Muscle of arm (tissue), 14 donors: ENCODE data around the gene CAMLG. TPM values are rescaled to one million over a fixed set of nuclear protein-coding genes. Genes with fewer than 3 reads are reported as not detected.
"Not testable (repeated sequence)": the region's sequence is repeated elsewhere in the genome, so short reads cannot be mapped to it uniquely, and the experiment has no call there.

ENCODE experiments used
- DNase-seq: peaks from one replicate; pipeline ENCODE4 v3.0.0-alpha.2; 2013
- long read RNA-seq, 11 donors: transcript quantifications; one replicate each; lab custom pipeline, GENCODE V29; 2026
- polyA plus RNA-seq, 12 donors: library from polyadenylated mRNA; unstranded; fragments of 120-200 nt; gene quantifications; one replicate each; pipeline ENCODE4 v1.2.1, GENCODE V29; 2013; ENCODE audit not compliant: insufficient read length in 12 of 12

The CAMLG gene
- polyA plus RNA-seq: 10 to 100 TPM in 11 of 12 donors, not detected in 1; 39.0 to 85.2 (median 52.5) TPM
- long read RNA-seq, donor 1, transcript CAMLG-201 (4 exons, 2,221 nt): major isoform, 27 of 59 reads
- long read RNA-seq, donor 1, transcript CAMLG-202 (3 exons, 895 nt): minor isoform, 8 of 59 reads
- long read RNA-seq, donor 1, partial matches to known transcripts: 12 of 59 reads
- long read RNA-seq, donor 1, other reads (novel, unspliced or antisense): 12 of 59 reads
- long read RNA-seq, donor 2, transcript CAMLG-201 (4 exons, 2,221 nt): major isoform, 17 of 68 reads
- long read RNA-seq, donor 2, transcript CAMLG-202 (3 exons, 895 nt): minor isoform, 8 of 68 reads
- long read RNA-seq, donor 2, partial matches to known transcripts: 34 of 68 reads
- long read RNA-seq, donor 2, other reads (novel, unspliced or antisense): 9 of 68 reads
- long read RNA-seq, donor 3, transcript CAMLG-201 (4 exons, 2,221 nt): major isoform, 7 of 22 reads
- long read RNA-seq, donor 3, partial matches to known transcripts: 6 of 22 reads
- long read RNA-seq, donor 3, other reads (novel, unspliced or antisense): 5 of 22 reads
- long read RNA-seq, donor 4, transcript CAMLG-201 (4 exons, 2,221 nt): major isoform, 6 of 30 reads
- long read RNA-seq, donor 4, partial matches to known transcripts: 22 of 30 reads
- long read RNA-seq, donor 4, other reads (novel, unspliced or antisense): 0 of 30 reads
- long read RNA-seq, donor 5, transcript CAMLG-201 (4 exons, 2,221 nt): major isoform, 22 of 49 reads
- long read RNA-seq, donor 5, transcript CAMLG-202 (3 exons, 895 nt): minor isoform, 5 of 49 reads
- long read RNA-seq, donor 5, partial matches to known transcripts: 17 of 49 reads
- long read RNA-seq, donor 5, other reads (novel, unspliced or antisense): 5 of 49 reads
- long read RNA-seq, donor 6, transcript CAMLG-201 (4 exons, 2,221 nt): major isoform, 9 of 30 reads
- long read RNA-seq, donor 6, partial matches to known transcripts: 18 of 30 reads
- long read RNA-seq, donor 6, other reads (novel, unspliced or antisense): 0 of 30 reads
- long read RNA-seq, donor 7, transcript CAMLG-201 (4 exons, 2,221 nt): major isoform, 10 of 23 reads
- long read RNA-seq, donor 7, partial matches to known transcripts: 10 of 23 reads
- long read RNA-seq, donor 7, other reads (novel, unspliced or antisense): 0 of 23 reads
- long read RNA-seq, donor 8, transcript CAMLG-202 (3 exons, 895 nt): minor isoform, 8 of 50 reads
- long read RNA-seq, donor 8, transcript CAMLG-201 (4 exons, 2,221 nt): major isoform, 20 of 50 reads
- long read RNA-seq, donor 8, partial matches to known transcripts: 16 of 50 reads
- long read RNA-seq, donor 8, other reads (novel, unspliced or antisense): 6 of 50 reads
- long read RNA-seq, donor 9, transcript CAMLG-201 (4 exons, 2,221 nt): major isoform, 8 of 24 reads
- long read RNA-seq, donor 9, partial matches to known transcripts: 14 of 24 reads
- long read RNA-seq, donor 9, other reads (novel, unspliced or antisense): 0 of 24 reads
- long read RNA-seq, donor 10, transcript CAMLG-201 (4 exons, 2,221 nt): major isoform, 16 of 35 reads
- long read RNA-seq, donor 10, transcript CAMLG-202 (3 exons, 895 nt): minor isoform, 10 of 35 reads
- long read RNA-seq, donor 10, partial matches to known transcripts: 9 of 35 reads
- long read RNA-seq, donor 10, other reads (novel, unspliced or antisense): 0 of 35 reads
- long read RNA-seq, donor 11, transcript CAMLG-202 (3 exons, 895 nt): minor isoform, 9 of 60 reads
- long read RNA-seq, donor 11, transcript CAMLG-201 (4 exons, 2,221 nt): major isoform, 19 of 60 reads
- long read RNA-seq, donor 11, partial matches to known transcripts: 32 of 60 reads
- long read RNA-seq, donor 11, other reads (novel, unspliced or antisense): 0 of 60 reads

DNA sequence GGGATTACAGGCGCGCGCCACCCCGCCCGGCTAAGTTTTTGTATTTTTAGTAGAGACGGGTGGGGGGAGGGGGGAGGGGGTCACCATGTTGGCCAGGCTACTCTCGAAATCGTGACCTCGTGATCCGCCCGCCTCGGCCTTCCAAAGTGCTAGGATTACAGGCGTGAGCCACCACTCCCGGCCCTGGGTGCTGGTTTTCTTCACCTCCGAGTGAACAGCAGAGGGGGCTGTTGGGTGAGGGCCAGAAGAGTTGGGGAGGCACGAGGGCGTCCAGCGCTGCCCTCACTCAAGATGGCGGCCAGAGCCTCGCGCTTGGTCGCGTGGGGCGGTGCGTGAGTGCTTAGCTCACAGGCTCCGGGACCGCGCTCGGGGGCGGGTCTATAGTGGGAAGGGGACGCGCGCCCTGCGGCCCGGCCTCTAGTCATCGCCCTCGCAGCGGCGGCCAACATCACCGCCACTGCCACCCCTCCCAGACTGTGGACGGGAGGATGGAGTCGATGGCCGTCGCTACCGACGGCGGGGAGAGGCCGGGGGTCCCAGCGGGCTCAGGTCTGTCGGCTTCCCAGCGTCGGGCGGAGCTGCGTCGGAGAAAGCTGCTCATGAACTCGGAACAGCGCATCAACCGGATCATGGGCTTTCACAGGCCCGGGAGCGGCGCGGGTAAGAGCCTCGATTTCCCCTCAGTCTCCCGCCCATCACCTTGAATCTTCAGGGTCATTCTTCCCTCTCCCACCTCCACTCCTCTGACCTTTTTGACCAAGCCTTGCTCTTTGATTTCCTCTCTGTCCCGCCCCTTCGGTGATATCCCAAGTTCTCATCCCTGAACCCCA, at the start of gene CAMLG:
TSS of gene CAMLG (plus strand) at position 416 of the 830 bp plus-strand sequence. CDS start at position 489, 73 bp downstream.
- DNase-seq: peak; percentile 99

DNA sequence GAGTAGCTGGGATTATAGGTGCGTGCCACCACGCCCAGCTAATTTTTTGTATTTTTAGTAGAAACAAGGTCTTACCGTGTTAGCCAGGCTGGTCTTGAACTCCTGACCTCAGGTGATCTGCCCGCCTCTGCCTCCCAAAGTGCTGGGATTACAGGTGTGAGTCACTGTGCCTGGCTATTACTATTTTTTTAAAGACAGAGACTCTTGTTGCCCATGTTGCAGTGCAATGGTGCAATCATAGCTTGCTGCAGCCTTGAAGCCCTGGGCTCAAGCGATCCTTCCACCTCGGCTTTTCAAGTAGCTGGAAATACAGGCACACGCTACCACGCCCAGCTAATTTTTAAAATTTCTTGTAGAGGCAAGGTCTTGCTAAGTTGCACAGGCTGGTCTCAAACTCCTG, 48.2 kb upstream of the CAMLG start:
- not testable (repeated sequence) for DNase-seq

DNA sequence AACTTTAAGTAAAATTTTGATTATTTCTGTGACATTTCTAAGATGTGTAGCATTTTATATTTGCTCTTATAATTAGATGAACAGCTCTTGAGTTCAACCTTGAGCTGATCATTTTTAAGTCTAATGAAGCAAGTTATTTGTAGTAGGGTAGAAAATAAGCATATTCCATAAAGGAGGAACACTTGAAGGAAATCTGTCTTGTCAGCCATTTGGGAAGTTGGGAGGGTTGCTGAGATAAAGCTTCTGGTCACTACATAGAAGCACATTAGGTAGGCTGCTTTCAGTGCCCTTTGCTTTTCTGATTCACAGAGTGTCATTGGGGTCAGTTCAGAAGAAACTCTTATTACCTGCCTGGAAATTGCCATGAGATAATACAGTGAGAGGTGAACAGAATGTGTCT, 45.6 kb upstream of the CAMLG start:
- no peak for DNase-seq

DNA sequence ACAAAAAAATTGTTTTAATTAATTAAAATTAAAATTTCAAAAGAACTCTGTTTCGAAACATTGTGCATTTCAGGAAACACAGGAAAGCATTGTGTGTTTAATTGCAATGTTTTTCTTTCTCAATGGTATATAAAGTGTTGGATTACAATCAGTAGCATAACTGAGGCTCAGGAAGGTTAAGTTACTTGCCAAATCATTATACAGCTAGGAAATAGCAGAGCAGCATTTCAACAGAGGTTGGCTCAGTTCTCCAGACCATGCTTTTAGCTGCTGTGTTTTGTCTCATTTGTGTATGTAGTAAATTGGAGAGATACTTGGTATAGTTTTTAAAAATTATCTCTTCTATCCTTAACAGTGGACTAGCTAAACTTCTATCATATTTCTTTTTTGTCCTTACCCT, 30.0 kb upstream of the CAMLG start:
- DNase-seq: no peak

DNA sequence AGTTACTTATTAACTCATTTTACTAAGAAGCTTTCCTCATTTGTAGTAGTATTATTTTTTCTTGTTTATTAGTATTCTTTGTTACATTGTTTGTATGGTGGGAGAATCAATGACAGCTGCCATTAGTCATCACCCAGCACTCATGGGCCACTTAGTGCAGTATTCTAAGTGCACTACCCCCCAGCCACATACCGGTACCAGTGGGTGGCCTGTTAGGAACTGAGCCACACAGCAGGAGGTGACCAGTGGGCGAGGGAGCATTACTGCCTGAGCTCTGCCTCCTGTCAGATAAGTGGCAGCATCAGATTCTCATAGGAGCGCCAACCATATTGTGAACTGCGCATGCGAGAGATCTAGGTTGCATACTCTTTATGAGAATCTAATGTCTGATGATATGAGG, 24.2 kb upstream of the CAMLG start:
- DNase-seq: no peak

DNA sequence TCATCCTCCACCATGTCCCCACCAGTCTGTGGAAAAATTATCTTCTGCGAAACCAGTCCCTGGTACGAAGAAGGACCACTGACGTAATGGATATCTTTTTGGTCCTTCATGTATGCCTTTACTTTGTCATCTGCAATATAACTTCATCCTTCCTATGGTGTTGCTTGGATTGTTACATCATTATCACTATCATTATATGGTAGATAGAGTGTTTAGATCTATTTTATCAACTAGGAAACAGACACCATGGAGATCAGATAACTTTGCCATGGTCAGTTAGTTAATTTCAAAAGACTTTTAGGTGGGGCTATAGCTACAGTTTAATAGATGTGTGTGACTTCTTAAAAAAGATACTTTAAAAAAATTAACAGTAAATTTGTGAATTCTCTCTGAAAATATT, 23.8 kb upstream of the CAMLG start:
- DNase-seq: no peak

DNA sequence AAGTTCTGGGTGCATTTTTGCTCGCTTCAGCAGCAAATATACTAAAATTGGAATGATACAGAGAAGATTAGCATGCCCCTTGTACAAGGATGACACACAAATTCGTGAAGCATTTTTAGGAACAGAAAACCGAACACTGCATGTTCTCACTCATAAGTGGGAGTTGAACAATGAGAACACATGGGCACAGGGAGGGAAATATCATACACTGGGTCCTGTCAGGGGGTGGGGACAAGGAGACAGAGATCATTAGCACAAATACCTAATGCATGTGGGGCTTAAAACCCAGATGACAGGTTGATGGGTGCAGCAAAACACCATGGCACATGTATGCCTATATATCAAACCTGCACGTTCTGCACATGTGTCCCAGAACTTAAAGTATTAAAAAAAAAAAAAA, 22.9 kb upstream of the CAMLG start:
- not testable (repeated sequence) for DNase-seq

DNA sequence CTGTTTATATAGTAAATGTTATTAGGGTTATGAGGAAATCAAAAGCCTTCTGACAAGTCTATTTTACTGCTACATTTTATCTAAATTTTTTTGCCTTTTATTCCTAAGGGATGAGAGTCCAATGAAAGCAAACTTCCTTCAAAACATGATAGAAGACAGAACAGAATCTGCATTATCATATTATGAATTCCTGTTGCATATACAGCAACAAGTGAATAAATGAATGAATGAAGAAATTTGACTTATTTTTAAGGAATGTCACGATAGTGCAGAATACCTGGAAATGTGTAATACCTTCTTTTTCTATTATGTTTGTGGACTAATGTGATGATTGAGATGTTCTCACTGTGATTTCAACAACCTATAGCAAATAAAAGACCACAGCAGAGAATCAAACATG, 13.5 kb upstream of the CAMLG start:
- no peak for DNase-seq

DNA sequence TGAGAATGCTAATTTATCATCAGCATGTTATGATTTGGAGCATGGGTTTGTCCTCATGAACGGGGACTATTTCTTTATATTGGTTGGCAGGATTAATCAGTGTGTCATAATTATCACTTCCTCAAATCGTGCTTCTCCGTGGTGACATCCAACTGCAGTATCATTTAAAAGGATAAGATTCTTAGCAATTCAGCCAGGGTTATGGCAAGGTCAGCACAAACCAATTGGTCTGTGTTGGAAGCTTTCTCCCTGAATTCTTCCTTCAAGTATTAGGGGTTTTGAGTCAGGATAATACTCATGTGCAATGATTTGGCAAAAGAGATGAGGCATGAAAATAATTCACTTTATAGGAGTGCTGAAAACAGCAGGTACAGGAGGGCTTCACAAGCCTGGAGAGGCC, 5.5 kb upstream of the CAMLG start:
- no peak for DNase-seq

DNA sequence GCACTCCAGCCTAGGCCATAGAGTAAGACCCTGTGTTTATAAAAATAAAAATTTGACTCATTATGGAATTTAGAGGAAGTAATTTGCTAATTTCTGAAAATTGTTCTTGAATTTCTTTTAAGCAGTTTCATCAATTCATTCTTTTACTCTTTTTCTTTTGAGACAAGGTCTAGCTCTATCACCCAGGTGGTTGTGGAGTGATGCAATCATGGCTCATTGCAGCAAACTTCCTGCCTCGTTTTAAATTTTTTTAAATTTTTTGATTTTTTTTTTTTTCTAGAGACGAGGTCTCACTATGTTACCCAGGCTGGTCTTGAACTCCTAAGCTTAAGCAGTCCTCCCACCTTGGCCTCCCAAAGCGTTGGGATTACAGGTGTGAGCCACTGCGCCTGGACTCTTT, 3.1 kb upstream of the CAMLG start:
- no peak for DNase-seq

DNA sequence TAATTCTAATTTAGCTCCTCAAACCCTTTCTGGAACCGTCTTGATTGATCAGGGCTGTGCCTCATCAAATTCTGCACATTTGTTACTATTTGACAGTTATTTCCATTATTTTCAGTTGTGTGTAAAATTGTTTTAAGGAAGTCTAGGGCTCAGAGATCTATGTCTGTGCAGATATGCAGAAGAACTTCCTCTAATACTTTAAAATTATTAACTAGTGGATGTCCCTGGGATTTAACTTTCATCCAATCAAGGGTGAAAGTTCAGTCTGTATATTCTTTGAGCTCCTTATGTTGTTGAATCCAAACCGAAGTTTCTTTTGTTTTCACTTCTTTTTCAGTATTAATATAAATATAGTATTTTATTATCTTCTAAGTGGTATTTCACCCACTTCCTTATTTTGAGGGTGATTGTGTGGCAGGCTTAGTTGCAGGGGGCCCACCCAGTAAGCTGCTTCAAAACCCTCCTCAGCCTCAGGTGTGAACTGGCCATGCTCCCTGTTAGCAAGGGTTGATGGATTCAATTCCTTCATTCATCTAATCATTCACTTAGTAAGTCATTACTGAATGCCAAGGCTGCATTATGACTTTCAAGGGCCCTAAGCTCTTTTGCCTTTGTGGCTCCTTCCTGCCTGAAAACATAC, 2.1 kb upstream of the CAMLG start:
- DNase-seq: no peak

DNA sequence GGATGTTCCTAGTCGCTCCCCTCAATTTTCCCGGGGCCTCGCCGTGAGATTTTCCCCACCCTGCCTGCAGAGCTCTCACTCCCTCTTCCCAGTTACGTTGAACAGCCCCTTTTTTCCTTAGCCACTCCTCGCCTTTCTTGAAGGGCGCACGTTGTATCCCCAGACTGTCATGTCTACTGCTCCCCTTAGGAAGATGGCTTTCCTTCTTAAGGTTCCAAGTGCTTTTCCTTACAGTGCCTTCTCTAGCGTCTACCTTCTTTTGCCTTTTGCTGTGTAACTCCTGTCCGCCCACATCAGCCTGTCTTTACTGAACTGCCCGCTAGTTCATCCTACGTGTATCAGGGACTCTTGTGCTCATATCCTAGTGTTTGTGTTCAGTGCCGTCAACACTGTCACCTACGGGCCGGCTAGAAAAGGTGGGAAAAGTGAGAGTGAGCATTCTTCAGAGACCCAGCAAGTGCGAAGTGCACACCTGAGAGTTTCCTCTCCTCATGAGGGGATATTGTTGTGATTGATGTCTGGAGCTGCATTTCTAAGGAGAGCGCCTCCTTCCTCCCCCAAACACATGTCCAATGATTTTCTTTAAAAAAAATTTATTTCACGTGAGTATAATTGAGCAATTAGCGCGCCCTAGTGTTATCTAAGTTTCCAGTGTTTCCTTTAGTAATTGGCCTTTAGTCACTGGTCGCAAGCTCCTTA, 764 bp downstream of the CAMLG start:
- peak; percentile 56 for DNase-seq

DNA sequence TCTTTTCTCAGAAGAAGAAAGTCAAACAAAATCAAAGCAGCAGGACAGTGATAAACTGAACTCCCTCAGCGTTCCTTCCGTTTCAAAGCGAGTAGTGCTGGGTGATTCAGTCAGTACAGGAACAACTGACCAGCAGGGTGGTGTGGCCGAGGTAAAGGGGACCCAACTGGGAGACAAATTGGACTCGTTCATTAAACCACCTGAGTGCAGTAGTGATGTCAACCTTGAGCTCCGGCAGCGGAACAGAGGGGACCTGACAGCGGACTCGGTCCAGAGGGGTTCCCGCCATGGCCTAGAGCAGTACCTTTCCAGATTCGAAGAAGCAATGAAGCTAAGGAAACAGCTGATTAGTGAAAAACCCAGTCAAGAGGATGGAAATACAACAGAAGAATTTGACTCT, 2.7 kb downstream of the CAMLG start:
- no peak for DNase-seq

DNA sequence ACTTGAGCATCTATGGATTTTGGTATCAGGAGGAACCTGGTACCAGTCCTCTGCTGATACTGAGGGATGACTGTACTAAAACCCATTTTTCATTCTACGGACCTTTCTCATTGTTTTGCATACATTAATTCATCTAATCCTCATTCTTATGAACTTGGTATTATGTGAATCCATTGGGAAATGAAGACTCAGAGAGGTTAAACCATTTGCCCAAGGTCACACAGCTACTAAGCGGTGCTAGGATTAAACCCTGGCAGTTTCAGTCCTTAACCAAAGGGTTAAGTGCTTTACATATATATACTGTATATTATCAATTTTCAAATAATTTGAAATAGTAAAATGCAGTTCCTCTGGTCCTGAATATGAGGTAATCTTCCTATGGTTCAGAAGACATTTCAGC, 3.8 kb downstream of the CAMLG start:
- no peak for DNase-seq

DNA sequence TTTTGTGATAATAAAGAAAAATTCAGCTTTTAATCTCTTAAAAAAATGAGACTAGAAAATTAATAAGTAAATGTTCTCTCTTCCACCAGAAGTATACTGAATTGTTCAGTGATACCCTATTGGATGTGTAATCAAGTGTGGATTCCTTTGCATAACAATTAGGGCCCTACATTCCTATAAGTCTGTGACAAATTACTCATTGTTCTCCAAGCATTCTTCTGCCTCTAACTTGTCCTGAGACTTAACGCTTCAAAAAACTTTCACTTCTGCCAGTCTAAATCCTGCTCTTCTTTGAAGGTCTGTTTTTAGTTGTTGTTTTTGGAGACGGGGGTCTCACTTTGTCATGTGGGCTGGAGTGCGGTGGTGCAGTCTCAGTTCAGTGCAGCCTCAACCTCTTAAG, 11.1 kb downstream of the CAMLG start:
- DNase-seq: no peak

DNA sequence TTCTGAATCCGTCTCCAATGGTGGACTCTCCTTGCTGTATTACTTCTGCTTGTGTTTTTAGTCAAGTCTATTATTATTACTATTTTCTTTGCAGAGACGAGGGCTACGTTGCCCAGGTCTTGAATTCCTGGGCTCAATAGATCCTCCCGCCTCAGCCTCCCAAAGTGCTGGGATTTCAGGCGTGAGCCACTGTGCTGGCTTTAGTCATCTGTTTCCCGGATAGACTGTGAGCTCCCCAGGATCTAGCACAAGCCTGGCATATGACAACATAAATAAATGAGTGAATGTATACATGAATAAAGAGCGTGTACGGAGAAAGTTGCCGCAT, 19.8 kb downstream of the CAMLG start:
- DNase-seq: no peak

DNA sequence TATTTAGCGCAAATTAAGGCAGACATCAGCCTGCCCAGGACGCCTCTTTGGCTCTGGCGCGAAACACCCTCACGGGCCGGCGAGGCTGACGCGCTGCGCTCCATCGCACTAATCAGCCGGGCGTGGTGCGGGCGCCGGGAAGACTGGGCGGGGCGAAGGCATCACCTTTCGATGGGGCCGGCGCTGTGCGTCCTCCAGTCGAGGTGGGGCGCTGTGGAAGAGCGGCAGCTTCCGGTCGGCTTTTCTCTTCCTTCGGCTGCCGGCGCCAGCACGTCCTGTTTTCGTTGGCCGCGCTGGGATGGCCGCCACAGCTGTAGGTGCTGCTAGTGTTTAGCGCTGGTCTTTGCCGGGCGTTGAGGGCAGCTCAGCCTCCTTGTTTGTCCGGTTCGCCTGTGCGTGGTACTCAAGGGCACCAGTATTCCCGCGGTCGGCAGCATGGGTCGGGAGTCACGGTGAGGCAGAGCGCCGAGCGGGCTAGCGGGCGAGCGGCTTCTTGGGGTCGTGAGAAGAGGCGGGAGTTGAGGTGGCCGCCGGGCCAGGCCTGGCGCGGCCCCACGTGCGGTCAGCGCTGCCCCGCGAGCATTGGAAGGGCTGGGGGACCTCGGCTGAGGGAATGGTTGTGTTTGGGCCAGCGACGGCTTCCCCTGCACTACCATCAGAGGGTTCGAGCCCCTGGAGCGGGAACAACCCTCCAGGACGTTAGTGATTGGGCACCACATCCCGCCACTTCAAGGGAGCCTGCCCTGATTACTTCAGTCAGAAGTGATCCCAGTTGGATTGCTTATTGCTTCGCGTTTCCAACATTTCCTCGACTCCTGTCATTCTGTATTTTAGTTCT, 20.4 kb downstream of the CAMLG start, which contains the start of gene DDX46:
TSS of gene DDX46 (plus strand) at position 276 of the 838 bp plus-strand sequence. CDS start at position 436, 160 bp downstream.
- peak; percentile 93 for DNase-seq
